CD14-positive monocyte (primary cell): ENCODE data around the gene SLC24A4. TPM values are rescaled to one million over a fixed set of nuclear protein-coding genes. Genes with fewer than 3 reads are reported as not detected.

Source experiments
- DNase-seq, 3 donors: peaks; one replicate each; pipeline ENCODE4 v3.0.0-alpha.2; 2011 to 2022
- H2AFZ ChIP-seq: 2 replicates; pipeline ENCODE4 v1.6.0; 2012; ENCODE audit warnings: mild to moderate bottlenecking, low read depth, low read length, inconsistent platforms; ENCODE audit not compliant: insufficient read depth, poor library complexity, severe bottlenecking
- H3K27ac ChIP-seq, 2 donors: 1 replicate in 1 of 2; 2 replicates in 1 of 2; pipeline ENCODE4 v1.5.1; 2012 to 2013; ENCODE audit warnings: low read length in 2 of 2, control low read depth in 1 of 2, inconsistent platforms in 1 of 2, low read depth in 1 of 2, mild to moderate bottlenecking in 1 of 2
- H3K27me3 ChIP-seq, 2 donors: one replicate each; pipeline versions ENCODE4 v1.6.0 to v1.6.1; 2011 to 2013; ENCODE audit warnings: low read length in 2 of 2; ENCODE audit not compliant: control insufficient read depth in 2 of 2, insufficient read depth in 2 of 2
- H3K36me3 ChIP-seq, 2 donors: replicated peaks in 1 of 2; 1 replicate in 1 of 2; 2 replicates in 1 of 2; pipeline versions ENCODE4 v1.5.1 to v1.6.1; 2012 to 2013; ENCODE audit warnings: low read length in 2 of 2, control low read depth in 1 of 2, inconsistent platforms in 1 of 2, mild to moderate bottlenecking in 1 of 2; ENCODE audit not compliant: insufficient read depth in 2 of 2, control insufficient read depth in 1 of 2
- H3K4me1 ChIP-seq, 2 donors: 1 replicate in 1 of 2; 2 replicates in 1 of 2; pipeline versions ENCODE4 v1.5.1 to v1.6.1; 2012 to 2013; ENCODE audit warnings: low read length in 2 of 2, control low read depth in 1 of 2, inconsistent platforms in 1 of 2, mild to moderate bottlenecking in 1 of 2, moderate library complexity in 1 of 2; ENCODE audit not compliant: insufficient read depth in 2 of 2, control insufficient read depth in 1 of 2
- H3K4me2 ChIP-seq: replicated peaks from 2 replicates; pipeline ENCODE3; 2012; ENCODE audit warnings: low read length, moderate library complexity, mild to moderate bottlenecking; ENCODE audit not compliant: poor library complexity, severe bottlenecking; ENCODE audit errors: extremely low read depth
- H3K4me3 ChIP-seq, 3 experiments: fragments of 200-600 bp in 1 of 3; sonication (generic) in 1 of 3; replicated peaks in 1 of 3; 1 replicate in 2 of 3; 2 replicates in 1 of 3; pipeline ENCODE4 v1.5.1; 2011 to 2013; ENCODE audit warnings: low read length in 3 of 3, mild to moderate bottlenecking in 3 of 3, control low read depth in 2 of 3, low read depth in 2 of 3, inconsistent platforms in 1 of 3, moderate library complexity in 1 of 3
- H3K79me2 ChIP-seq: 2 replicates; pipeline ENCODE4 v1.6.0; 2012; ENCODE audit warnings: mild to moderate bottlenecking, control low read depth, inconsistent platforms, low read length, moderate library complexity; ENCODE audit not compliant: insufficient read depth
- H3K9ac ChIP-seq: 2 replicates; pipeline ENCODE4 v1.6.0; 2017; ENCODE audit warnings: low read length, mild to moderate bottlenecking; ENCODE audit not compliant: insufficient read depth, poor library complexity, severe bottlenecking
- H3K9me3 ChIP-seq, 2 donors: replicated peaks in 1 of 2; 1 replicate in 1 of 2; 2 replicates in 1 of 2; pipeline versions ENCODE4 v1.5.1 to v1.6.1; 2012 to 2013; ENCODE audit warnings: low read length in 2 of 2, control low read depth in 1 of 2; ENCODE audit not compliant: control insufficient read depth in 1 of 2, insufficient read depth in 1 of 2
- H4K20me1 ChIP-seq: 2 replicates; pipeline ENCODE4 v1.6.0; 2012; ENCODE audit warnings: mild to moderate bottlenecking, low read length, control low read depth, moderate library complexity; ENCODE audit not compliant: insufficient read depth
- H3K27ac Mint-ChIP-seq, 7 donors: one replicate each; pipeline ENCODE4 v1.8.0; 2020; ENCODE audit warnings: mild to moderate bottlenecking in 7 of 7, mixed read lengths in 7 of 7, moderate library complexity in 6 of 7, inconsistent platforms in 2 of 7
- H3K27me3 Mint-ChIP-seq, 3 donors: one replicate each; pipeline ENCODE4 v1.8.0; 2021 to 2022; ENCODE audit warnings: low read depth in 3 of 3, mild to moderate bottlenecking in 3 of 3, mixed read lengths in 3 of 3, moderate library complexity in 3 of 3, inconsistent platforms in 1 of 3
- H3K36me3 Mint-ChIP-seq, 2 donors: one replicate each; pipeline ENCODE4 v1.8.0; 2020; ENCODE audit warnings: mixed read lengths in 2 of 2, inconsistent platforms in 1 of 2, mild to moderate bottlenecking in 1 of 2
- H3K4me1 Mint-ChIP-seq: one replicate; pipeline ENCODE4 v1.8.0; 2020; ENCODE audit warnings: mild to moderate bottlenecking, mixed read lengths
- H3K4me3 Mint-ChIP-seq, 2 donors: one replicate each; pipeline ENCODE4 v1.8.0; 2020; ENCODE audit warnings: mild to moderate bottlenecking in 2 of 2, mixed read lengths in 2 of 2, moderate library complexity in 1 of 2
- H3K9me3 Mint-ChIP-seq, 7 donors: one replicate each; pipeline ENCODE4 v1.8.0; 2020 to 2022; ENCODE audit warnings: mixed read lengths in 7 of 7, mild to moderate bottlenecking in 6 of 7, moderate library complexity in 6 of 7, inconsistent platforms in 2 of 7
- WGBS: methylation state at CpG from one replicate; pipeline ENCODE4 v1.1.5; 2013; ENCODE audit warnings: missing lambda C conversion rate; ENCODE audit not compliant: insufficient coverage; 5-methylcytosine and 5-hydroxymethylcytosine counted together
- intact Hi-C, 2 donors: fragments of 100-400 bp; cut with micrococcal nuclease; formaldehyde crosslinking; loops; one replicate each; pipeline versions ENCODE4 v1.15.0 to v1.15.1; 2023
- polyA plus RNA-seq, 3 donors: library from polyadenylated mRNA; depleted of rRNA in 1 of 3; unstranded in 2 of 3; stranded (reverse) in 1 of 3; fragments of 300-500 nt in 2 of 3; fragments of >200 nt in 1 of 3; fragmentation: Illumina TruSeq in 2 of 3; gene quantifications; 1 replicate in 2 of 3; 2 replicates in 1 of 3; pipeline ENCODE4 v1.2.3, GENCODE V29; 2012 to 2021
- TF ChIP-seq, protein P1 (sequence below): fragments of 200-600 bp; IDR thresholded peaks from one replicate; pipeline ENCODE4 v1.8.0; 2022; ENCODE audit warnings: antibody characterized with exemption, mild to moderate bottlenecking

Gene SLC24A4
- polyA plus RNA-seq, 3 donors = 20.0 to 41.9 (median 26.5) TPM

GRCh38 chr14:92409043-92409442, 86.1 kb downstream of the SLC24A4 start:
- H3K9me3 ChIP-seq = peaks cover 7 to 8% of the 10 kb centered on the region in 2 donors
- H3K4me1 ChIP-seq = peaks cover 98 to 100% of the 10 kb centered on the region in 2 donors
- H2AFZ ChIP-seq = peak overlapping the region; percentile 9
- H3K27ac Mint-ChIP-seq = peak overlapping the region; percentile 93 to 99 (median 96)
- no peaks in the 10 kb centered on the region for H3K27me3 ChIP-seq
- WGBS = 0% methylated on average over 1 of the region's 6 CpGs
- intact Hi-C loops = no loop called here
- peak overlapping the region in 1 of 3 experiments; percentile 27 for H3K4me3 ChIP-seq
- no peak overlapping the region for H3K9ac ChIP-seq
- H3K27me3 Mint-ChIP-seq = peaks cover 0 to 2% (median 1%) of the 10 kb centered on the region in 3 donors
- H3K27ac ChIP-seq = peak overlapping the region; percentile 76 to 80
- H3K9me3 Mint-ChIP-seq = peaks cover 5 to 26% (median 15%) of the 10 kb centered on the region in 7 donors
- H3K4me3 Mint-ChIP-seq = peak overlapping the region in 1 of 2 donors; percentile 71
- H3K79me2 ChIP-seq = no peaks in the 10 kb centered on the region
- peaks cover 94% of the 10 kb centered on the region for H3K4me1 Mint-ChIP-seq
- DNase-seq = peak in 2 of 3 donors; percentile 50 to 51
- peak overlapping the region; percentile 28 for H3K4me2 ChIP-seq
- TF ChIP-seq, protein P1, sequence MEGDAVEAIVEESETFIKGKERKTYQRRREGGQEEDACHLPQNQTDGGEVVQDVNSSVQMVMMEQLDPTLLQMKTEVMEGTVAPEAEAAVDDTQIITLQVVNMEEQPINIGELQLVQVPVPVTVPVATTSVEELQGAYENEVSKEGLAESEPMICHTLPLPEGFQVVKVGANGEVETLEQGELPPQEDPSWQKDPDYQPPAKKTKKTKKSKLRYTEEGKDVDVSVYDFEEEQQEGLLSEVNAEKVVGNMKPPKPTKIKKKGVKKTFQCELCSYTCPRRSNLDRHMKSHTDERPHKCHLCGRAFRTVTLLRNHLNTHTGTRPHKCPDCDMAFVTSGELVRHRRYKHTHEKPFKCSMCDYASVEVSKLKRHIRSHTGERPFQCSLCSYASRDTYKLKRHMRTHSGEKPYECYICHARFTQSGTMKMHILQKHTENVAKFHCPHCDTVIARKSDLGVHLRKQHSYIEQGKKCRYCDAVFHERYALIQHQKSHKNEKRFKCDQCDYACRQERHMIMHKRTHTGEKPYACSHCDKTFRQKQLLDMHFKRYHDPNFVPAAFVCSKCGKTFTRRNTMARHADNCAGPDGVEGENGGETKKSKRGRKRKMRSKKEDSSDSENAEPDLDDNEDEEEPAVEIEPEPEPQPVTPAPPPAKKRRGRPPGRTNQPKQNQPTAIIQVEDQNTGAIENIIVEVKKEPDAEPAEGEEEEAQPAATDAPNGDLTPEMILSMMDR = no peak
- H4K20me1 ChIP-seq = no peaks in the 10 kb centered on the region
- H3K36me3 ChIP-seq = no peaks in the 10 kb centered on the region
- H3K36me3 Mint-ChIP-seq = peaks cover 36 to 41% of the 10 kb centered on the region in 2 donors

DNA sequence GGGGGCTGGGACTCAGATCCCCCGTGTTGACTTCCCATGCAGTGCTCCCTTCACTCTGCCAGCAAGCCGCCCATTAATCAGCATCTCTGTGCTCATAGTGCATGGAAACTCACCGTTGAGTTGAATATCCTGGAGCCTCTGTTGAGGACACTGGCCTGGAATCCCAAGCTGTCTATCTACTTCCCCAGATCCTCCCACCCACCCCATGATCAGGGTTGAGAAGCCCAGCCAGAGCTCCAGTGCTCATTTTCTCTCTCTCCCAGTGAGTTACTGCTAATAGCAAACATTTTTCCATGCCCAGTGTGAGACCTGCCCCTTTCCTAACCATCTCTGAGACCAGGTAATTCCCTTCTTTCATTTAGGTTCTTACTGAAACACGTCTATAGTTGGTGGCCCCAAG, 88.2 kb downstream of the SLC24A4 start:
- H4K20me1 ChIP-seq = no peaks in the 10 kb centered on the region
- H2AFZ ChIP-seq = no peak overlapping the region
- H3K27ac ChIP-seq = peak overlapping the region in 1 of 2 donors; percentile 52
- no peak for DNase-seq
- no peaks in the 10 kb centered on the region for H3K27me3 ChIP-seq
- TF ChIP-seq, protein P1 = no peak
- H3K4me1 Mint-ChIP-seq = peaks cover 93% of the 10 kb centered on the region
- peaks cover 26 to 27% of the 10 kb centered on the region in 2 donors for H3K36me3 Mint-ChIP-seq
- H3K4me3 ChIP-seq = no peak overlapping the region
- peak overlapping the region; percentile 62 to 88 (median 80) for H3K27ac Mint-ChIP-seq
- H3K9me3 ChIP-seq = peaks cover 5% of the 10 kb centered on the region in 2 donors
- 72% methylated on average over 3 of the region's 4 CpGs for WGBS
- H3K9me3 Mint-ChIP-seq = peaks cover 0 to 17% (median 6%) of the 10 kb centered on the region in 7 donors
- H3K4me1 ChIP-seq = peaks cover 99 to 100% of the 10 kb centered on the region in 2 donors
- intact Hi-C loops = no loop called here
- H3K4me3 Mint-ChIP-seq = no peak overlapping the region
- H3K9ac ChIP-seq = no peak overlapping the region
- H3K36me3 ChIP-seq = no peaks in the 10 kb centered on the region
- H3K79me2 ChIP-seq = no peaks in the 10 kb centered on the region
- peaks cover 0 to 2% (median 1%) of the 10 kb centered on the region in 3 donors for H3K27me3 Mint-ChIP-seq
- no peak overlapping the region for H3K4me2 ChIP-seq
